GM12878 (cell line): ENCODE data around the gene OR51B4.

Experiments used
- CBX5 ChIP-seq: sonication (generic); IDR thresholded peaks from 2 replicates; pipeline ENCODE4 v1.6.1; 2016; ENCODE audit warnings: low read depth, moderate library complexity, mild to moderate bottlenecking, inconsistent platforms
- CEBPB ChIP-seq, 2 experiments: fragments of 150-350 bp in 1 of 2; IDR thresholded peaks; 2 replicates each; pipeline ENCODE4 v1.6.1; 2012 to 2014; ENCODE audit warnings: low read depth in 2 of 2, low read length in 2 of 2, borderline replicate concordance in 1 of 2, inconsistent platforms in 1 of 2
- CHD2 ChIP-seq: IDR thresholded peaks from 2 replicates; pipeline ENCODE4 v1.6.1; 2011; ENCODE audit warnings: low read depth, low read length, improper control_type of control experiment, borderline replicate concordance
- ETV6 ChIP-seq, 2 experiments: fragments of 450-650 bp in 1 of 2; IDR thresholded peaks in 1 of 2; conservative IDR thresholded peaks in 1 of 2; 2 replicates each; pipeline ENCODE4 v1.6.1; 2014; ENCODE audit warnings: antibody characterized with exemption in 1 of 2, borderline replicate concordance in 1 of 2, low read depth in 1 of 2, mild to moderate bottlenecking in 1 of 2, moderate library complexity in 1 of 2
- EZH2 ChIP-seq: IDR thresholded peaks from 2 replicates; pipeline ENCODE4 v1.6.1; 2012; ENCODE audit warnings: low read depth, mild to moderate bottlenecking, control low read depth, inconsistent platforms, low read length, borderline replicate concordance; ENCODE audit not compliant: control insufficient read depth
- HDGF ChIP-seq: fragments of 450-650 bp; IDR thresholded peaks from 2 replicates; pipeline ENCODE4 v1.6.1; 2016; ENCODE audit warnings: antibody characterized with exemption
- KDM1A ChIP-seq: fragments of 200-600 bp; sonication (generic); IDR thresholded peaks from 2 replicates; pipeline ENCODE4 v1.6.1; 2016; ENCODE audit warnings: borderline replicate concordance
- POLR2A ChIP-seq: IDR thresholded peaks from 2 replicates; pipeline ENCODE4 v1.6.1; 2011; ENCODE audit warnings: low read depth, mild to moderate bottlenecking, low read length
- RFX5 ChIP-seq: IDR thresholded peaks from 2 replicates; pipeline ENCODE4 v1.6.1; 2011; ENCODE audit warnings: low read depth, low read length, improper control_type of control experiment
- SIN3A ChIP-seq: IDR thresholded peaks from 2 replicates; pipeline ENCODE4 v1.6.1; 2012; ENCODE audit warnings: low read depth, low read length, improper control_type of control experiment
- SMAD5 ChIP-seq: IDR thresholded peaks from 2 replicates; pipeline ENCODE4 v1.6.1; 2016; ENCODE audit warnings: antibody characterized with exemption, low read depth
- TF ChIP-seq, protein P1 (sequence below), 3 experiments: IDR thresholded peaks in 2 of 3; conservative IDR thresholded peaks in 1 of 3; 2 replicates each; pipeline ENCODE4 v1.5.1; 2011; ENCODE audit warnings: low read depth in 3 of 3, low read length in 3 of 3, mild to moderate bottlenecking in 3 of 3, control low read depth in 2 of 3, moderate library complexity in 2 of 3, inconsistent platforms in 1 of 3, mixed read lengths in 1 of 3; ENCODE audit not compliant: control insufficient read depth in 2 of 3, insufficient read depth in 1 of 3; ENCODE audit errors: extremely low read depth in 1 of 3
- TF ChIP-seq, protein P2 (sequence below): fragments of 450-650 bp; IDR thresholded peaks from 2 replicates; pipeline ENCODE4 v1.6.1; 2016; ENCODE audit warnings: mild to moderate bottlenecking
- TF ChIP-seq, protein P3 (sequence below): IDR thresholded peaks from 2 replicates; pipeline ENCODE4 v1.6.1; 2012; ENCODE audit warnings: mild to moderate bottlenecking, low read depth, low read length

DNA sequence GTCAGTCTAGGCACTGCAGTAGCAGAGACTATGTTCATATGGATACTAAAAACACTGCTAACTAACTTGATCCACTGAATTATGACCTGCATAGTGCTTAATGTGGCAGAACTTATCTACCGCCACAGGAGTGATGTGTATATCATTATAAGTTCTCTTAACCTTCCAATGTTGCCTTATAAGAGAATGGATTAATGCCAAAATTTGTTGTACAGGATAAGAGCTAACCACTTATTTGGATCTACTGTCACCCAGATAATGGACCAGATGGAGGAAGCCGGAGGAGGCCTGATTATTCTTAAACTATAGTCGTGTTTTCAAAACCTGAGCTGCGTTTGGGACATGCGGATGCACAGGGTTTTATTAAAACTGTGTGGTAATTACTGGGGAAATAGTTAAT, 1.9 kb upstream of the OR51B4 start:
- TF ChIP-seq, protein P1, sequence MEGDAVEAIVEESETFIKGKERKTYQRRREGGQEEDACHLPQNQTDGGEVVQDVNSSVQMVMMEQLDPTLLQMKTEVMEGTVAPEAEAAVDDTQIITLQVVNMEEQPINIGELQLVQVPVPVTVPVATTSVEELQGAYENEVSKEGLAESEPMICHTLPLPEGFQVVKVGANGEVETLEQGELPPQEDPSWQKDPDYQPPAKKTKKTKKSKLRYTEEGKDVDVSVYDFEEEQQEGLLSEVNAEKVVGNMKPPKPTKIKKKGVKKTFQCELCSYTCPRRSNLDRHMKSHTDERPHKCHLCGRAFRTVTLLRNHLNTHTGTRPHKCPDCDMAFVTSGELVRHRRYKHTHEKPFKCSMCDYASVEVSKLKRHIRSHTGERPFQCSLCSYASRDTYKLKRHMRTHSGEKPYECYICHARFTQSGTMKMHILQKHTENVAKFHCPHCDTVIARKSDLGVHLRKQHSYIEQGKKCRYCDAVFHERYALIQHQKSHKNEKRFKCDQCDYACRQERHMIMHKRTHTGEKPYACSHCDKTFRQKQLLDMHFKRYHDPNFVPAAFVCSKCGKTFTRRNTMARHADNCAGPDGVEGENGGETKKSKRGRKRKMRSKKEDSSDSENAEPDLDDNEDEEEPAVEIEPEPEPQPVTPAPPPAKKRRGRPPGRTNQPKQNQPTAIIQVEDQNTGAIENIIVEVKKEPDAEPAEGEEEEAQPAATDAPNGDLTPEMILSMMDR (IDR thresholded peaks at IDR 0.05 in 2 of 3, conservative IDR thresholded peaks at IDR 0.05 in 1 of 3; ENCODE audit: control insufficient read depth in 2 of 3, extremely low read depth in 1 of 3, insufficient read depth in 1 of 3, low read depth in 3 of 3, low read length in 3 of 3), result no peak
- TF ChIP-seq KDM1A (no peak), POLR2A (no peak), ETV6 (conservative IDR thresholded peaks at IDR 0.05 in 1 of 2, IDR thresholded peaks at IDR 0.05 in 1 of 2; ENCODE audit: borderline replicate concordance in 1 of 2, low read depth in 1 of 2) (no peak), RFX5 (no peak), SMAD5 (no peak), SIN3A (no peak), CEBPB (IDR thresholded peaks at IDR 0.05; ENCODE audit: borderline replicate concordance in 1 of 2, low read depth in 2 of 2, low read length in 2 of 2) (no peak), HDGF (no peak), EZH2 (no peak), CHD2 (no peak), CBX5 (no peak)
- TF ChIP-seq, protein P2, sequence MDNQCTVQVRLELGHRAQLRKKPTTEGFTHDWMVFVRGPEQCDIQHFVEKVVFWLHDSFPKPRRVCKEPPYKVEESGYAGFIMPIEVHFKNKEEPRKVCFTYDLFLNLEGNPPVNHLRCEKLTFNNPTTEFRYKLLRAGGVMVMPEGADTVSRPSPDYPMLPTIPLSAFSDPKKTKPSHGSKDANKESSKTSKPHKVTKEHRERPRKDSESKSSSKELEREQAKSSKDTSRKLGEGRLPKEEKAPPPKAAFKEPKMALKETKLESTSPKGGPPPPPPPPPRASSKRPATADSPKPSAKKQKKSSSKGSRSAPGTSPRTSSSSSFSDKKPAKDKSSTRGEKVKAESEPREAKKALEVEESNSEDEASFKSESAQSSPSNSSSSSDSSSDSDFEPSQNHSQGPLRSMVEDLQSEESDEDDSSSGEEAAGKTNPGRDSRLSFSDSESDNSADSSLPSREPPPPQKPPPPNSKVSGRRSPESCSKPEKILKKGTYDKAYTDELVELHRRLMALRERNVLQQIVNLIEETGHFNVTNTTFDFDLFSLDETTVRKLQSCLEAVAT, result no peak
- TF ChIP-seq, protein P3, sequence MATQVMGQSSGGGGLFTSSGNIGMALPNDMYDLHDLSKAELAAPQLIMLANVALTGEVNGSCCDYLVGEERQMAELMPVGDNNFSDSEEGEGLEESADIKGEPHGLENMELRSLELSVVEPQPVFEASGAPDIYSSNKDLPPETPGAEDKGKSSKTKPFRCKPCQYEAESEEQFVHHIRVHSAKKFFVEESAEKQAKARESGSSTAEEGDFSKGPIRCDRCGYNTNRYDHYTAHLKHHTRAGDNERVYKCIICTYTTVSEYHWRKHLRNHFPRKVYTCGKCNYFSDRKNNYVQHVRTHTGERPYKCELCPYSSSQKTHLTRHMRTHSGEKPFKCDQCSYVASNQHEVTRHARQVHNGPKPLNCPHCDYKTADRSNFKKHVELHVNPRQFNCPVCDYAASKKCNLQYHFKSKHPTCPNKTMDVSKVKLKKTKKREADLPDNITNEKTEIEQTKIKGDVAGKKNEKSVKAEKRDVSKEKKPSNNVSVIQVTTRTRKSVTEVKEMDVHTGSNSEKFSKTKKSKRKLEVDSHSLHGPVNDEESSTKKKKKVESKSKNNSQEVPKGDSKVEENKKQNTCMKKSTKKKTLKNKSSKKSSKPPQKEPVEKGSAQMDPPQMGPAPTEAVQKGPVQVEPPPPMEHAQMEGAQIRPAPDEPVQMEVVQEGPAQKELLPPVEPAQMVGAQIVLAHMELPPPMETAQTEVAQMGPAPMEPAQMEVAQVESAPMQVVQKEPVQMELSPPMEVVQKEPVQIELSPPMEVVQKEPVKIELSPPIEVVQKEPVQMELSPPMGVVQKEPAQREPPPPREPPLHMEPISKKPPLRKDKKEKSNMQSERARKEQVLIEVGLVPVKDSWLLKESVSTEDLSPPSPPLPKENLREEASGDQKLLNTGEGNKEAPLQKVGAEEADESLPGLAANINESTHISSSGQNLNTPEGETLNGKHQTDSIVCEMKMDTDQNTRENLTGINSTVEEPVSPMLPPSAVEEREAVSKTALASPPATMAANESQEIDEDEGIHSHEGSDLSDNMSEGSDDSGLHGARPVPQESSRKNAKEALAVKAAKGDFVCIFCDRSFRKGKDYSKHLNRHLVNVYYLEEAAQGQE, result no peak
